Trophoblast cell (in vitro differentiated cells and primary cell): ENCODE data around the gene LZTFL1.

Experiments
- DNase-seq, 2 donors: peaks; one replicate each; pipeline ENCODE4 v3.0.0-alpha.2; 2016
- H2AFZ ChIP-seq: 2 replicates; pipeline ENCODE4 v1.6.1; 2013; ENCODE audit warnings: low read length, moderate library complexity, mild to moderate bottlenecking; ENCODE audit not compliant: insufficient read depth, poor library complexity
- H2AK5ac ChIP-seq: 2 replicates; pipeline ENCODE4 v1.6.1; 2013; ENCODE audit warnings: mild to moderate bottlenecking, low read length
- H2BK120ac ChIP-seq: 2 replicates; pipeline ENCODE4 v1.6.1; 2013; ENCODE audit warnings: low read length, mild to moderate bottlenecking, moderate library complexity; ENCODE audit not compliant: insufficient read depth, poor library complexity
- H2BK12ac ChIP-seq: 2 replicates; pipeline ENCODE4 v1.6.1; 2013; ENCODE audit warnings: mild to moderate bottlenecking, low read length, moderate library complexity
- H2BK5ac ChIP-seq: 2 replicates; pipeline ENCODE4 v1.6.1; 2013; ENCODE audit warnings: low read length, low read depth, moderate library complexity, mild to moderate bottlenecking; ENCODE audit not compliant: poor library complexity
- H3K14ac ChIP-seq: 2 replicates; pipeline ENCODE4 v1.6.1; 2013; ENCODE audit warnings: mild to moderate bottlenecking, low read length
- H3K18ac ChIP-seq: 2 replicates; pipeline ENCODE4 v1.6.1; 2013; ENCODE audit warnings: mild to moderate bottlenecking, low read length
- H3K23ac ChIP-seq: 2 replicates; pipeline ENCODE4 v1.6.1; 2013; ENCODE audit warnings: low read length
- H3K27ac ChIP-seq: 2 replicates; pipeline ENCODE4 v1.5.1; 2013; ENCODE audit warnings: low read depth, mild to moderate bottlenecking, inconsistent platforms, low read length, moderate library complexity
- H3K27me3 ChIP-seq: 2 replicates; pipeline ENCODE4 v1.6.1; 2013; ENCODE audit warnings: inconsistent platforms, mild to moderate bottlenecking, low read length, moderate library complexity; ENCODE audit not compliant: insufficient read depth
- H3K36me3 ChIP-seq, 2 experiments: 1 replicate in 1 of 2; 2 replicates in 1 of 2; pipeline ENCODE4 v1.6.1; 2013; ENCODE audit warnings: low read length in 2 of 2, mild to moderate bottlenecking in 2 of 2, moderate library complexity in 1 of 2; ENCODE audit not compliant: insufficient read depth in 2 of 2, control insufficient read depth in 1 of 2
- H3K4ac ChIP-seq: 2 replicates; pipeline ENCODE4 v1.6.1; 2013; ENCODE audit warnings: low read depth, mild to moderate bottlenecking, low read length, moderate library complexity
- H3K4me1 ChIP-seq, 2 experiments: 1 replicate in 1 of 2; 2 replicates in 1 of 2; pipeline ENCODE4 v1.6.1; 2013; ENCODE audit warnings: low read length in 2 of 2, mild to moderate bottlenecking in 2 of 2, moderate library complexity in 1 of 2; ENCODE audit not compliant: insufficient read depth in 2 of 2, control insufficient read depth in 1 of 2
- H3K4me2 ChIP-seq: 2 replicates; pipeline ENCODE4 v1.6.1; 2013; ENCODE audit warnings: inconsistent platforms, mild to moderate bottlenecking, low read length, moderate library complexity
- H3K4me3 ChIP-seq: 2 replicates; pipeline ENCODE4 v1.5.1; 2013; ENCODE audit warnings: mild to moderate bottlenecking, low read depth, low read length, inconsistent platforms
- H3K79me1 ChIP-seq: one replicate; pipeline ENCODE4 v1.6.1; 2013; ENCODE audit warnings: low read length
- H3K79me2 ChIP-seq: 2 replicates; pipeline ENCODE4 v1.6.1; 2013; ENCODE audit warnings: low read length, mild to moderate bottlenecking; ENCODE audit not compliant: control insufficient read depth, insufficient read depth, poor library complexity
- H3K9ac ChIP-seq: 2 replicates; pipeline ENCODE4 v1.6.1; 2013; ENCODE audit warnings: mild to moderate bottlenecking, low read length
- H3K9me3 ChIP-seq: 2 replicates; pipeline ENCODE4 v1.6.1; 2013; ENCODE audit warnings: low read depth, mild to moderate bottlenecking, control low read depth, inconsistent platforms, low read length; ENCODE audit not compliant: insufficient read depth
- H4K12ac ChIP-seq: 2 replicates; pipeline ENCODE4 v1.6.1; 2013; ENCODE audit warnings: low read depth, mild to moderate bottlenecking, low read length, moderate library complexity
- H4K8ac ChIP-seq: 2 replicates; pipeline ENCODE4 v1.6.1; 2013; ENCODE audit warnings: low read depth, mild to moderate bottlenecking, low read length, moderate library complexity
- H4K91ac ChIP-seq: one replicate; pipeline ENCODE4 v1.6.1; 2013; ENCODE audit warnings: low read depth, mild to moderate bottlenecking, low read length, moderate library complexity
- WGBS: extraction: QIAGEN DNeasy Blood & Tissue Kit; methylation state at CpG from one replicate; pipeline ENCODE4 v1.1.7; 2013; ENCODE audit warnings: missing lambda C conversion rate; ENCODE audit not compliant: insufficient read length, insufficient coverage; ENCODE audit errors: extremely low coverage; 5-methylcytosine and 5-hydroxymethylcytosine counted together

Gene LZTFL1

GRCh38 chr3:45832699-45833098 lies 9.2 kb downstream of the LZTFL1 start:
- no peak overlapping the region for H3K4me3 ChIP-seq
- H3K79me1 ChIP-seq = no peaks in the 10 kb centered on the region
- no peak overlapping the region for H3K9ac ChIP-seq
- no peak overlapping the region for H3K27ac ChIP-seq
- H2BK12ac ChIP-seq = no peak overlapping the region
- H3K14ac ChIP-seq = no peak overlapping the region
- no peaks in the 10 kb centered on the region for H3K27me3 ChIP-seq
- no peaks in the 10 kb centered on the region for H3K4me1 ChIP-seq
- no peak overlapping the region for H4K8ac ChIP-seq
- H3K9me3 ChIP-seq = no peaks in the 10 kb centered on the region
- WGBS = 100% methylated on average over 1 of the region's 5 CpGs
- peaks cover 2 to 5% of the 10 kb centered on the region in 2 experiments for H3K36me3 ChIP-seq
- H3K4me2 ChIP-seq = no peak overlapping the region
- H4K91ac ChIP-seq = no peak overlapping the region
- no peak overlapping the region for H2BK5ac ChIP-seq
- DNase-seq = peak in 1 of 2 donors; percentile 24
- no peak overlapping the region for H2AFZ ChIP-seq
- no peak overlapping the region for H3K23ac ChIP-seq
- no peak overlapping the region for H2BK120ac ChIP-seq
- H4K12ac ChIP-seq = no peak overlapping the region
- no peak overlapping the region for H3K4ac ChIP-seq
- H3K18ac ChIP-seq = no peak overlapping the region
- H3K79me2 ChIP-seq = no peaks in the 10 kb centered on the region
- no peak overlapping the region for H2AK5ac ChIP-seq

DNA sequence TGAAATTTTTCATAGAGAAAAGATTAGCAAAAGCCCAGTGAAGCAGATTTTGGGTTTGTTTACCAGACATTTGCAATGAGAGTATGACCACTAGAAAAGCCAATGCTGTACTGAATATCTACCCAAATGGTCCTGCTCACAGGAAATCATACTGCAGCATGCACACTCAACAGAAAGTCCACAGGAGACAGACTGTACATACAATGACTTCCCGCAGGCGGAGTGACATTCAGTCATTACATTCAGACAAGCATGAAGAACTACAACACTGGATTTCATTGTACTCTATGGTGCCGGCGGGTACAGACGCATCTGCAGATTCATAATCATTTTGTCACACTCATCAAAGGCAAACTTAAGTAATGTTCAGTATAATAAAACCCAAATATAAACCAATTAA lies 11.8 kb downstream of the LZTFL1 start:
- H4K12ac ChIP-seq = no peak overlapping the region
- no peaks in the 10 kb centered on the region for H3K4me1 ChIP-seq
- no peak overlapping the region for H3K23ac ChIP-seq
- H4K8ac ChIP-seq = no peak overlapping the region
- peaks cover 2 to 5% of the 10 kb centered on the region in 2 experiments for H3K36me3 ChIP-seq
- no peak overlapping the region for H3K9ac ChIP-seq
- H3K79me1 ChIP-seq = no peaks in the 10 kb centered on the region
- WGBS = no CpG with 5 or more reads among the region's 5 CpGs
- H3K9me3 ChIP-seq = no peaks in the 10 kb centered on the region
- no peak for DNase-seq
- H3K4me2 ChIP-seq = no peak overlapping the region
- no peak overlapping the region for H3K4me3 ChIP-seq
- no peak overlapping the region for H3K18ac ChIP-seq
- H4K91ac ChIP-seq = no peak overlapping the region
- H2AFZ ChIP-seq = no peak overlapping the region
- H2BK120ac ChIP-seq = no peak overlapping the region
- H3K4ac ChIP-seq = no peak overlapping the region
- no peak overlapping the region for H2BK5ac ChIP-seq
- H3K79me2 ChIP-seq = no peaks in the 10 kb centered on the region
- no peaks in the 10 kb centered on the region for H3K27me3 ChIP-seq
- no peak overlapping the region for H3K14ac ChIP-seq
- H3K27ac ChIP-seq = no peak overlapping the region
- no peak overlapping the region for H2BK12ac ChIP-seq
- H2AK5ac ChIP-seq = no peak overlapping the region

DNA sequence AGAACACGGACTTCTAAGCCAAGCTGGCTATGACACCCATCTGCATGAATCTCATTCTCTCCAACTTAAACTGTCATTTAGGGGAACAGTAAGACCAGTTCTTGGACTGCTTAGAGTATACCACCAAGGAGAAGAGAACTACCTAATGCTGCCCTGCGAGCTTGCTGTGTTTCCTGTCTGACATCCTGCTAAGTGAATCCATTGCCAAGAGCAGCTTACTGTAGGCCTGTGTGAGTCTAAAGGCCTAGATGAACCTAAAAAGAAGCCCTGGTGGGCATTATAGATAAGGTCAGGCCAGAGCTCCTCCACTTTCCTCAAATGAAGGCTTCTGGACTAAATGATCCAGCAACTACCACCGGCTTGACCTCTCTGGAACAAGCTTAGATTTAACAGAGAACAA lies 15.0 kb downstream of the LZTFL1 start:
- no peaks in the 10 kb centered on the region for H3K79me1 ChIP-seq
- no peak overlapping the region for H3K4me3 ChIP-seq
- peak overlapping the region; percentile 22 for H3K9ac ChIP-seq
- H3K18ac ChIP-seq = no peak overlapping the region
- H3K27me3 ChIP-seq = no peaks in the 10 kb centered on the region
- H2AFZ ChIP-seq = no peak overlapping the region
- no peak for DNase-seq
- no peak overlapping the region for H2AK5ac ChIP-seq
- H4K8ac ChIP-seq = no peak overlapping the region
- no peak overlapping the region for H3K4me2 ChIP-seq
- no peak overlapping the region for H3K27ac ChIP-seq
- no peak overlapping the region for H2BK120ac ChIP-seq
- no peak overlapping the region for H4K91ac ChIP-seq
- H3K23ac ChIP-seq = no peak overlapping the region
- H3K4me1 ChIP-seq = no peaks in the 10 kb centered on the region
- H3K36me3 ChIP-seq = peaks cover 2 to 3% of the 10 kb centered on the region in 2 experiments
- H2BK12ac ChIP-seq = no peak overlapping the region
- H3K9me3 ChIP-seq = no peaks in the 10 kb centered on the region
- no peak overlapping the region for H2BK5ac ChIP-seq
- no CpG with 5 or more reads among the region's 3 CpGs for WGBS
- no peak overlapping the region for H3K14ac ChIP-seq
- H3K4ac ChIP-seq = no peak overlapping the region
- H3K79me2 ChIP-seq = no peaks in the 10 kb centered on the region
- H4K12ac ChIP-seq = no peak overlapping the region

- Histone ChIP-seq H3K27me3 (no peaks in the 10 kb centered on the region), H3K4ac (no peak overlapping the region), H3K18ac (no peak overlapping the region), H3K4me1 (no peaks in the 10 kb centered on the region), H3K4me3 (no peak overlapping the region), H3K79me1 (no peaks in the 10 kb centered on the region), H4K91ac (no peak overlapping the region), H2BK5ac (no peak overlapping the region), H3K79me2 (no peaks in the 10 kb centered on the region), H2BK120ac (no peak overlapping the region), H3K9me3 (no peaks in the 10 kb centered on the region), H2AFZ (no peak overlapping the region), H2BK12ac (no peak overlapping the region), H2AK5ac (no peak overlapping the region), H3K36me3 (peaks cover 2% of the 10 kb centered on the region in 2 experiments), H4K8ac (no peak overlapping the region), H3K9ac (no peak overlapping the region), H3K14ac (no peak overlapping the region), H3K27ac (no peak overlapping the region), H4K12ac (no peak overlapping the region), H3K23ac (no peak overlapping the region), H3K4me2 (no peak overlapping the region)
- no CpG with 5 or more reads among the region's 2 CpGs for WGBS
- DNase-seq = no peak
These were observed 15.6 kb downstream of the LZTFL1 start for GRCh38 chr3:45826321-45826720.
